K562 (cell line): ENCODE measurements around the gene CDC42EP1. TPM values are rescaled to one million over a fixed set of nuclear protein-coding genes. Genes with fewer than 3 reads are reported as not detected.
A peak's percentile ranks its signal among the peaks of the same experiment; 100 is the strongest.

Experiments used
- ATF1 ChIP-seq, 2 experiments: fragments of 450-650 bp in 1 of 2; IDR thresholded peaks; 2 replicates each; pipeline ENCODE4 v1.6.1; 2016; ENCODE audit warnings: missing compliant biosample characterization in 1 of 2, missing genetic modification characterization in 1 of 2
- CCNT2 ChIP-seq: IDR thresholded peaks from 2 replicates; pipeline ENCODE4 v1.6.1; 2011; ENCODE audit warnings: borderline replicate concordance, low read depth, mild to moderate bottlenecking, moderate library complexity, mixed read lengths, low read length; ENCODE audit not compliant: insufficient read length; ENCODE audit errors: extremely low read depth
- GTF3C2 ChIP-seq: IDR thresholded peaks from 3 replicates; pipeline ENCODE4 v1.6.1; 2011; ENCODE audit warnings: borderline replicate concordance, mild to moderate bottlenecking, moderate library complexity; ENCODE audit not compliant: insufficient read length; ENCODE audit errors: extremely low read depth
- HMGN3 ChIP-seq: IDR thresholded peaks from 2 replicates; pipeline ENCODE4 v1.6.1; 2011; ENCODE audit warnings: borderline replicate concordance, low read depth, mild to moderate bottlenecking, mixed read lengths, low read length; ENCODE audit not compliant: insufficient read length; ENCODE audit errors: extremely low read depth
- KLF16 ChIP-seq: IDR thresholded peaks from 2 replicates; pipeline ENCODE4 v1.6.1; 2016; ENCODE audit warnings: antibody characterized with exemption
- POLR2A ChIP-seq: fragments of 450-650 bp; conservative IDR thresholded peaks from 2 replicates; pipeline ENCODE4 v1.6.1; 2016
- POLR2AphosphoS5 ChIP-seq: IDR thresholded peaks from 2 replicates; pipeline ENCODE4 v1.6.1; 2011; ENCODE audit warnings: mild to moderate bottlenecking, low read depth, low read length, moderate library complexity; ENCODE audit not compliant: control insufficient read depth, insufficient read depth
- RBFOX2 ChIP-seq: fragments of 200-400 bp; formaldehyde crosslinking; IDR thresholded peaks from 2 replicates; pipeline ENCODE4 v1.6.1; 2017; ENCODE audit warnings: low read depth, mild to moderate bottlenecking, low read length, moderate library complexity
- SFPQ ChIP-seq: fragments of 200-400 bp; formaldehyde crosslinking; IDR thresholded peaks from 2 replicates; pipeline ENCODE4 v1.6.1; 2017; ENCODE audit warnings: mild to moderate bottlenecking, low read depth, low read length, moderate library complexity
- SMARCA5 ChIP-seq: fragments of 450-650 bp; IDR thresholded peaks from 2 replicates; pipeline ENCODE4 v1.6.1; 2016
- ZBTB11 ChIP-seq, 3 experiments: fragments of 200-800 bp in 1 of 3; fragments of 250-450 bp in 1 of 3; fragments of 450-650 bp in 1 of 3; sonication (Bioruptor Pico) in 1 of 3; sonication (Bioruptor generic) in 1 of 3; formaldehyde crosslinking in 1 of 3; IDR thresholded peaks; 2 replicates each; pipeline versions ENCODE4 v1.6.1 to v1.8.0; 2016 to 2022; ENCODE audit warnings: mild to moderate bottlenecking in 2 of 3, missing genetic modification characterization in 2 of 3, missing compliant biosample characterization in 1 of 3, moderate library complexity in 1 of 3
- ZBTB12 ChIP-seq: fragments of 250-450 bp; sonication (Bioruptor Pico); IDR thresholded peaks from 2 replicates; pipeline ENCODE4 v1.4.0; 2020
- ZNF124 ChIP-seq: sonication (generic); formaldehyde crosslinking; IDR thresholded peaks from 2 replicates; pipeline ENCODE4 v1.8.1; 2022; ENCODE audit warnings: missing genetic modification reagents
- ZNF740 ChIP-seq, 3 experiments: fragments of 200-800 bp in 1 of 3; sonication (Bioruptor generic) in 1 of 3; sonication (generic) in 1 of 3; formaldehyde crosslinking in 1 of 3; IDR thresholded peaks; 2 replicates each; pipeline versions ENCODE4 v1.6.1 to v1.8.0; 2016 to 2022; ENCODE audit warnings: mild to moderate bottlenecking in 2 of 3, missing compliant biosample characterization in 2 of 3, missing genetic modification characterization in 2 of 3, missing genetic modification reagents in 1 of 3
- polyA plus RNA-seq, 8 experiments: library from polyadenylated mRNA; depleted of rRNA in 4 of 8; stranded (reverse) in 5 of 8; unstranded in 3 of 8; fragments of >200 nt; fragmentation: Nextera tagmentation in 2 of 8; fragmentation: Illumina TruSeq in 1 of 8; extraction: Ambion mirVana in 2 of 8; extraction: Trizol in 1 of 8; gene quantifications; 2 replicates each; pipeline versions ENCODE4 v1.2.1 to v1.2.3, GENCODE V29; 2011 to 2014; ENCODE audit warnings: inconsistent platforms in 1 of 8, missing spikeins in 1 of 8
- total RNA-seq, 7 experiments: library from RNA; depleted of rRNA in 6 of 7; stranded (reverse); fragments of >200 nt in 6 of 7; fragmentation: Illumina TruSeq in 2 of 7; extraction: Trizol in 2 of 7; gene quantifications; 2 replicates each; pipeline versions ENCODE4 v1.2.1 to v1.2.3, GENCODE V29; 2011 to 2021; ENCODE audit warnings: low replicate concordance in 1 of 7

Gene CDC42EP1
- total and polyA plus RNA-seq, 9 of the 15 experiments (the other 6 are each of a cell fraction or from before 2014, with no cell fraction given): 0.67 to 70.2 (median 7.3) TPM

GRCh38 chr22:37568448-37569008, 8.2 kb downstream of the CDC42EP1 start (continued):
- TF ChIP-seq GTF3C2 (no peak), KLF16 (no peak), POLR2AphosphoS5 (0 out of 2 replicates have a peak, but pooled peaks have one; percentile 18), ATF1 (CRISPR knock-in tag; IDR thresholded peaks at IDR 0.05) (no peak), ATF1 (tag; IDR thresholded peaks at IDR 0.05) (no peak), HMGN3 (no peak), ZBTB12 (CRISPR knock-in tag) (no peak), ZBTB11 (CRISPR knock-in tag; IDR thresholded peaks at IDR 0.05) (no peak), RBFOX2 (peak; percentile 69), POLR2A (peak; percentile 14), ZNF124 (no peak), SMARCA5 (no peak), ZNF740 (CRISPR knock-in tag; IDR thresholded peaks at IDR 0.05) (no peak), ZNF740 (tag; IDR thresholded peaks at IDR 0.05) (no peak), CCNT2 (no peak), SFPQ (no peak)
